Cardiac muscle cell (in vitro differentiated cells and primary cell): ENCODE measurements around the gene RPS26. TPM values are rescaled to one million over a fixed set of nuclear protein-coding genes. Genes with fewer than 3 reads are reported as not detected.
A peak's percentile ranks its signal among the peaks of the same experiment; 100 is the strongest.

ENCODE experiments used
- DNase-seq, 2 donors: peaks; one replicate each; pipeline versions ENCODE4 v3.0.0 to v3.0.0-alpha.2; 2010 to 2017; ENCODE audit warnings: low read depth in 1 of 2, low spot score in 1 of 2
- H3K27ac ChIP-seq: fragments of 200-600 bp; sonication (generic); 2 replicates; pipeline ENCODE4 v1.5.1; 2016
- H3K27me3 ChIP-seq: fragments of 200-600 bp; sonication (generic); 2 replicates; pipeline ENCODE4 v1.6.0; 2016; ENCODE audit warnings: control low read depth
- H3K36me3 ChIP-seq: fragments of 200-600 bp; sonication (generic); 2 replicates; pipeline ENCODE4 v1.5.1; 2016; ENCODE audit warnings: control low read depth
- H3K4me1 ChIP-seq: fragments of 200-600 bp; sonication (generic); 2 replicates; pipeline ENCODE4 v1.8.1; 2017; ENCODE audit warnings: low read depth, mild to moderate bottlenecking, mixed run types
- H3K4me3 ChIP-seq: fragments of 200-600 bp; sonication (generic); 2 replicates; pipeline ENCODE4 v1.5.1; 2016; ENCODE audit warnings: mild to moderate bottlenecking
- H3K9me3 ChIP-seq: fragments of 200-600 bp; sonication (generic); 2 replicates; pipeline ENCODE4 v1.5.1; 2017; ENCODE audit warnings: low read depth, mild to moderate bottlenecking, control low read depth
- CTCF ChIP-seq: IDR thresholded peaks from 2 replicates; pipeline ENCODE4 v1.5.1; 2012; ENCODE audit warnings: low read depth, mild to moderate bottlenecking, low read length
- polyA plus RNA-seq: library from polyadenylated mRNA; unstranded; fragments of >200 nt; fragmentation: Nextera tagmentation; extraction: Ambion mirVana; gene quantifications from 2 replicates; pipeline ENCODE4 v1.2.1, GENCODE V29; 2016
- total RNA-seq: library from RNA; depleted of rRNA; stranded (reverse); fragments of >200 nt; gene quantifications from 2 replicates; pipeline ENCODE4 v1.2.3, GENCODE V29; 2016

Gene RPS26
- total and polyA plus RNA-seq, 2 experiments from 2014 or later, result 252 to 535 TPM

DNA sequence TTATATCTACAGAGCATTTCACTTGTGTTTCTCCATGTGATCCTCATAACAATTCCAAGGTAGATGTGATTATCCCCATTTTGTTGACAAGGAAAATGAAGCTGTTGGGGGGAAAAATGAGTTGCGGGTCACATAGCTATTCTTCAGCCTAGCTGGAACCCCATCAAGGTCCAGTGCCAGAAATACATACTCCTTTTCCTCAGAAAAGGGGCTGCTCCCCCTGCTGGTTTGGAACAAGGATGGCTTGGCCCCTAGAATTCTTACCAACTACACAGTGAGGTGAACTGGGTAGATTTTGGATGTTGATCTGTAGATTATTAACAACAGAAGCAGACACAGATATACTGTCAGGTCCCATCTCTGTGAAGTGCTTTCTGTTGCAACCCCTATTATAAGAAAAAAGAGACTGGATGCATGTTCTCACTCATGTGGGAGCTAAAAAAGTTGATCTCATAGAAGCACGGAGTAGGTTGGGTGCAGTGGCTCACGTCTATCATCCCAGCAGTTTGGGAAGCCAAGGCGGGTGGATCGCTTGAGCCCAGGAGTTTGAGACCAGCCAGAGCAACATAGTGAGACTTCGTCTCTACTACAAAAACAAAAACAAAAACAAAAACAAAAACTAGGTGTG, 11.9 kb upstream of the RPS26 start:
- Histone ChIP-seq H3K9me3 (no peaks in the 10 kb centered on the region), H3K4me3 (no peak overlapping the region), H3K4me1 (no peaks in the 10 kb centered on the region), H3K27ac (no peak overlapping the region), H3K27me3 (no peaks in the 10 kb centered on the region), H3K36me3 (peaks cover 79% of the 10 kb centered on the region)
- DNase-seq, result peak; percentile 60 to 83
- peak; percentile 87 for TF ChIP-seq CTCF

GRCh38 chr12:56031987-56032386, 9.7 kb upstream of the RPS26 start:
- Histone ChIP-seq H3K9me3 (no peaks in the 10 kb centered on the region), H3K4me1 (no peaks in the 10 kb centered on the region), H3K27ac (no peak overlapping the region), H3K36me3 (peaks cover 74% of the 10 kb centered on the region), H3K27me3 (no peaks in the 10 kb centered on the region), H3K4me3 (no peak overlapping the region)
- TF ChIP-seq CTCF, result no peak
- no peak for DNase-seq

GRCh38 chr12:56034586-56035332, 7.0 kb upstream of the RPS26 start:
- Histone ChIP-seq H3K27me3 (no peaks in the 10 kb centered on the region), H3K4me1 (no peaks in the 10 kb centered on the region), H3K27ac (no peak overlapping the region), H3K9me3 (no peaks in the 10 kb centered on the region), H3K4me3 (no peak overlapping the region), H3K36me3 (peaks cover 60% of the 10 kb centered on the region)
- no peak for TF ChIP-seq CTCF
- no peak for DNase-seq

- peaks cover 42% of the 10 kb centered on the region for H3K36me3 ChIP-seq
- no peaks in the 10 kb centered on the region for H3K27me3 ChIP-seq
- peaks cover 7% of the 10 kb centered on the region for H3K4me1 ChIP-seq
- peak overlapping the region; percentile 62 for H3K27ac ChIP-seq
- no peaks in the 10 kb centered on the region for H3K9me3 ChIP-seq
- H3K4me3 ChIP-seq, result no peak overlapping the region
- DNase-seq, result no peak
- TF ChIP-seq CTCF, result no peak
Measured at GRCh38 chr12:56037161-56037560, 4.6 kb upstream of the RPS26 start.

DNA sequence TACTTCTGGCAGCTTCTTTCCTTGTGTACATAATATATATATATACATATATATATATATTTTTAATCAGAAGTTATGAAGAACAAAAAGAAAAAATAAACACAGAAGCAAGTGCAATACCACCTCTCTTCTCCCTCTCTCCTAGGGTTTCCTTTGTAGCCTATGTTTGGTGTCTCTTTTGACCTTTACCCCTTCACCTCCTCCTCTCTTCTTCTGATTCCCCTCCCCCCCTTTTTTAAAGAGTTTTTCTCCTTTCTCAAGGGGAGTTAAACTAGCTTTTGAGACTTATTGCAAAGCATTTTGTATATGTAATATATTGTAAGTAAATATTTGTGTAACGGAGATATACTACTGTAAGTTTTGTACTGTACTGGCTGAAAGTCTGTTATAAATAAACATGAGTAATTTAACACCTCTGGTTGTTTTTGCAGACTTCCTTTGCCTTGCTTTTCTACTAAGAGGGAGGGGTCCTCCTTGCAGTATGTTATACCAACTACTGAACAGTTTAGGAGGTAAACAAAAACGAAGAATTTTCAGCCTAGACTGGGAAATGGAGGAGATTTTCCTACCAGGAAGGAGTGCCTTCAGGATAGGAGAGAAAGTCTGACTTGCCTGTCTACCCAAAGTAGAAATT, 3.6 kb upstream of the RPS26 start:
- TF ChIP-seq CTCF, result no peak
- peaks cover 12% of the 10 kb centered on the region for H3K4me1 ChIP-seq
- H3K9me3 ChIP-seq, result no peaks in the 10 kb centered on the region
- no peaks in the 10 kb centered on the region for H3K27me3 ChIP-seq
- no peak for DNase-seq
- H3K36me3 ChIP-seq, result peaks cover 36% of the 10 kb centered on the region
- peak overlapping the region; percentile 26 for H3K27ac ChIP-seq
- H3K4me3 ChIP-seq, result no peak overlapping the region
